IMR-90 (cell line): ENCODE results near the gene ITIH6.
"Not testable (repeated sequence)": the region's sequence is repeated elsewhere in the genome, so short reads cannot be mapped to it uniquely, and the experiment has no call there.

ENCODE experiments used
- CHD1 ChIP-seq: IDR thresholded peaks from 2 replicates; pipeline ENCODE4 v1.6.1; 2012; ENCODE audit warnings: low read depth, low read length, improper control_type of control experiment
- CTCF ChIP-seq: conservative IDR thresholded peaks from 2 replicates; pipeline ENCODE4 v1.5.1; 2012; ENCODE audit warnings: mild to moderate bottlenecking, low read depth, low read length, improper control_type of control experiment
- TF ChIP-seq, protein P1 (sequence below): fragments of 150-350 bp; IDR thresholded peaks from 2 replicates; pipeline ENCODE4 v1.6.1; 2016; ENCODE audit warnings: low read depth, mild to moderate bottlenecking, low read length, moderate library complexity, borderline replicate concordance

DNA sequence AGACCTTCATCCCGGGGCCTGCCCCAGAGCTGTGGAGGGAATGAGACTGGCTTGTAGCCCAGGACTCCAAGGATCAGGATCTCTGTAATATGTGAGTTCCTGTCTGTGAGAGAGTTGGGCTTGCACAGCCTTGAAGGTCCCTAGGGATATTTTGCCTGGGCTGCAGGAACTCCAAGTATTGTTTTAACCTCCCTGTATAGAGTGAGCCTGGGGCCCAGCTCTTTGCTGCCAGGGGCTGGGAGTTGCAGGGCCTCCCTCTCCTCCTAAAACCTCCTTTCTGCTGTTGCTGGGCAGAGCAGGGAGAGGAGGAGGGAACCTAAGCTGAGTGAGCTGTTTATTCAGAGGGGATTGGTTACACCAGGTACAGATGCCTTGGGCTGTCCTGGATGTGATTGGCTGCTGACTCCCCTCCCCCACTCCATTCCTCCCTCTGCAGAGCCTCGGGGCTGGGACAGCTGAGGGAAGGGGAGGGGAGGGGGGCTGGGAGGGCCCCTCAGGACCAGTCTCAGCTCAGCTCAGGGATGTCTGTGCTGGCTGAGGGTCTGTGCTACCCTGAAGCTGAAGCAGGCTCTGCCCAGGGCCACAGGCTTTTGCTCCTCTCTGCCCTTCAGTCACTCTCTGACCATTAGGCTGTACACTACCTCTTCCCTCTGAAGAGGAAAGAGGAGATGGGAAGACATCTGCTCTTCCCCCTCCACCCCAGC, 23.5 kb downstream of the ITIH6 start:
- not testable (repeated sequence) for TF ChIP-seq CTCF, CHD1
- TF ChIP-seq, protein P1, sequence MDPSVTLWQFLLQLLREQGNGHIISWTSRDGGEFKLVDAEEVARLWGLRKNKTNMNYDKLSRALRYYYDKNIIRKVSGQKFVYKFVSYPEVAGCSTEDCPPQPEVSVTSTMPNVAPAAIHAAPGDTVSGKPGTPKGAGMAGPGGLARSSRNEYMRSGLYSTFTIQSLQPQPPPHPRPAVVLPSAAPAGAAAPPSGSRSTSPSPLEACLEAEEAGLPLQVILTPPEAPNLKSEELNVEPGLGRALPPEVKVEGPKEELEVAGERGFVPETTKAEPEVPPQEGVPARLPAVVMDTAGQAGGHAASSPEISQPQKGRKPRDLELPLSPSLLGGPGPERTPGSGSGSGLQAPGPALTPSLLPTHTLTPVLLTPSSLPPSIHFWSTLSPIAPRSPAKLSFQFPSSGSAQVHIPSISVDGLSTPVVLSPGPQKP, result not testable (repeated sequence)
